HepG2 (cell line): ENCODE measurements around the gene FANCF. TPM values are rescaled to one million over a fixed set of nuclear protein-coding genes. Genes with fewer than 3 reads are reported as not detected.

ENCODE experiments used
- ATAC-seq: fragments of 200-7000 bp; cut with Tn5 transposase; 3 replicates; pipeline ENCODE4 v1.9.1; 2020; ENCODE audit warnings: mild to moderate bottlenecking, moderate library complexity
- BruUV-seq: library from RNA; stranded (reverse); fragments of 400-500 nt; replicated peaks from 2 replicates; lab custom pipeline; 2021; lab: Mats Ljungman, UMichigan
- CTCF ChIA-PET: fragments of 300-600 bp; formaldehyde crosslinking; extraction: SDS; loops from one replicate; lab custom pipeline; 2021; ENCODE audit warnings: low total read pairs, inconsistent platforms, low intra/inter-chr PET ratio; lab: Yijun Ruan, JAX
- POLR2A ChIA-PET: fragments of 350-600 bp; sonication (Branson Sonifier 250); formaldehyde crosslinking; loops from one replicate; lab custom pipeline; 2020; ENCODE audit warnings: antibody characterized with exemption, inconsistent platforms; lab: Yijun Ruan, JAX
- DNase-seq: peaks from one replicate; pipeline ENCODE4 v3.0.0-alpha.2; 2015; ENCODE audit warnings: low spot score
- FAIRE-seq: peaks from 3 replicates; lab custom pipeline; 2011; peaks lifted over from hg19 to GRCh38; lab: Jason Lieb, UNC
- H2AFZ ChIP-seq: one replicate; pipeline ENCODE4 v1.6.1; 2011; ENCODE audit warnings: low read length, inconsistent platforms
- H3K27ac ChIP-seq: fragments of 300-600 bp; 3 replicates; pipeline ENCODE4 v1.8.0; 2011; ENCODE audit warnings: mixed run types, mild to moderate bottlenecking, mixed read lengths, low read length, inconsistent platforms; ENCODE audit not compliant: insufficient read depth; ENCODE audit errors: extremely low read length
- H3K27me3 ChIP-seq, 2 experiments: fragments of 200-600 bp in 1 of 2; 2 replicates in 1 of 2; 3 replicates in 1 of 2; pipeline versions ENCODE4 v1.6.0 to v1.8.0; 2011; ENCODE audit warnings: low read length in 2 of 2, mild to moderate bottlenecking in 2 of 2, moderate library complexity in 2 of 2, inconsistent platforms in 1 of 2; ENCODE audit not compliant: insufficient read depth in 2 of 2, control insufficient read depth in 1 of 2
- H3K36me3 ChIP-seq, 2 experiments: fragments of 200-600 bp in 1 of 2; replicated peaks in 1 of 2; 2 replicates in 1 of 2; 3 replicates in 1 of 2; pipeline versions ENCODE4 v1.5.1 to v1.8.0; 2011; ENCODE audit warnings: low read length in 2 of 2, inconsistent platforms in 1 of 2; ENCODE audit not compliant: insufficient read depth in 2 of 2, control insufficient read depth in 1 of 2
- H3K4me1 ChIP-seq: 2 replicates; pipeline ENCODE4 v1.5.1; 2012; ENCODE audit warnings: low read length, inconsistent platforms; ENCODE audit not compliant: insufficient read depth
- H3K4me2 ChIP-seq: 2 replicates; pipeline ENCODE4 v1.6.0; 2011; ENCODE audit warnings: low read depth, low read length, inconsistent platforms
- H3K4me3 ChIP-seq, 3 experiments: fragments of 200-600 bp in 1 of 3; sonication (generic), shearing (Covaris generic) in 1 of 3; replicated peaks in 1 of 3; 2 replicates each; pipeline ENCODE4 v1.5.1; 2011 to 2016; ENCODE audit warnings: low read length in 3 of 3, inconsistent platforms in 2 of 3, low read depth in 2 of 3, mild to moderate bottlenecking in 2 of 3, control low read depth in 1 of 3, mixed read lengths in 1 of 3; ENCODE audit not compliant: insufficient read depth in 1 of 3
- H3K79me2 ChIP-seq: one replicate; pipeline ENCODE4 v1.6.1; 2011; ENCODE audit warnings: low read length, inconsistent platforms; ENCODE audit not compliant: insufficient read depth
- H3K9ac ChIP-seq: 2 replicates; pipeline ENCODE4 v1.6.0; 2011; ENCODE audit warnings: mild to moderate bottlenecking, low read depth, low read length, inconsistent platforms; ENCODE audit not compliant: insufficient read depth
- H3K9me3 ChIP-seq: 2 replicates; pipeline ENCODE4 v1.5.1; 2012; ENCODE audit warnings: mild to moderate bottlenecking, low read length
- H4K20me1 ChIP-seq: 2 replicates; pipeline ENCODE4 v1.6.0; 2011; ENCODE audit warnings: inconsistent platforms, mild to moderate bottlenecking, low read length, moderate library complexity; ENCODE audit not compliant: insufficient read depth
- DMAP1 ChIP-seq: IDR thresholded peaks from 2 replicates; pipeline ENCODE4 v1.6.1; 2016
- HOXA7 ChIP-seq: sonication (generic); formaldehyde crosslinking; IDR thresholded peaks from 2 replicates; pipeline ENCODE4 v1.8.1; 2022; ENCODE audit warnings: mild to moderate bottlenecking, missing genetic modification reagents, moderate library complexity
- ISL2 ChIP-seq: sonication (generic); formaldehyde crosslinking; IDR thresholded peaks from 2 replicates; pipeline ENCODE4 v1.5.0; 2020; ENCODE audit warnings: missing genetic modification reagents
- KDM5A ChIP-seq: fragments of 200-600 bp; sonication (generic); IDR thresholded peaks from 2 replicates; pipeline ENCODE4 v1.7.0; 2018; ENCODE audit warnings: antibody characterized with exemption, mild to moderate bottlenecking, low read length, borderline replicate concordance
- MZF1 ChIP-seq: sonication (generic); formaldehyde crosslinking; IDR thresholded peaks from 2 replicates; pipeline ENCODE4 v1.8.1; 2023; ENCODE audit warnings: mild to moderate bottlenecking, missing genetic modification reagents, borderline replicate concordance
- PITX1 ChIP-seq: sonication (generic); formaldehyde crosslinking; IDR thresholded peaks from 2 replicates; pipeline ENCODE4 v1.5.1; 2020; ENCODE audit warnings: mild to moderate bottlenecking, missing genetic modification reagents
- TFAP4 ChIP-seq: sonication (generic); IDR thresholded peaks from 2 replicates; pipeline ENCODE4 v1.6.1; 2016; ENCODE audit warnings: low read depth, borderline replicate concordance
- ZNF281 ChIP-seq: sonication (generic); formaldehyde crosslinking; IDR thresholded peaks from 2 replicates; pipeline ENCODE4 v1.4.0; 2020; ENCODE audit warnings: missing genetic modification reagents, borderline replicate concordance
- ZNF670 ChIP-seq: sonication (generic); formaldehyde crosslinking; IDR thresholded peaks from 2 replicates; pipeline ENCODE4 v1.8.0; 2022; ENCODE audit warnings: mild to moderate bottlenecking, missing genetic modification reagents, borderline replicate concordance
- ZNF772 ChIP-seq: sonication (generic); formaldehyde crosslinking; IDR thresholded peaks from 2 replicates; pipeline ENCODE4 v1.5.0; 2020; ENCODE audit warnings: mild to moderate bottlenecking, missing genetic modification reagents
- WGBS: methylation state at CpG from one replicate; pipeline ENCODE4 v1.1.6; 2017; ENCODE audit warnings: low lambda C conversion rate; 5-methylcytosine and 5-hydroxymethylcytosine counted together
- in situ Hi-C: cut with HindIII; loops from 2 replicates; pipeline ENCODE4 v1.10.0; 2017; ENCODE audit warnings: low pct_unique_long_range_greater_than_20kb; ENCODE audit not compliant: extremely low pct_ligation_motif_present
- intact Hi-C: fragments of 100-400 bp; cut with micrococcal nuclease; formaldehyde crosslinking; loops from one replicate; pipeline ENCODE4 v1.10.0; 2022; ENCODE audit not compliant: unreplicated experiment
- polyA plus RNA-seq, 8 experiments: library from polyadenylated mRNA; depleted of rRNA in 3 of 8; stranded (reverse) in 7 of 8; unstranded in 1 of 8; fragments of >200 nt; fragmentation: Illumina TruSeq in 4 of 8; extraction: Trizol in 4 of 8; gene quantifications; 2 replicates each; pipeline versions ENCODE4 v1.2.1 to v1.2.3, GENCODE V29; 2011 to 2016; ENCODE audit warnings: low read depth in 4 of 8, missing spikeins in 1 of 8, mixed read lengths in 1 of 8; ENCODE audit not compliant: insufficient read depth in 1 of 8
- total RNA-seq, 5 experiments: library from RNA; depleted of rRNA; stranded (reverse); fragments of >200 nt; fragmentation: Illumina TruSeq; extraction: Trizol; gene quantifications; 2 replicates each; pipeline ENCODE4 v1.2.3, GENCODE V29; 2016; ENCODE audit warnings: low read depth in 1 of 5
- TF ChIP-seq, protein P1 (sequence below): IDR thresholded peaks from 2 replicates; pipeline ENCODE4 v1.6.1; 2016; ENCODE audit warnings: low read depth
- TF ChIP-seq, protein P2 (sequence below): sonication (generic); formaldehyde crosslinking; IDR thresholded peaks from 2 replicates; pipeline ENCODE4 v1.4.0; 2020; ENCODE audit warnings: mild to moderate bottlenecking, low read depth, missing genetic modification reagents
- TF ChIP-seq, protein P3 (sequence below): sonication (generic); formaldehyde crosslinking; IDR thresholded peaks from 2 replicates; pipeline ENCODE4 v1.4.0; 2020; ENCODE audit warnings: mild to moderate bottlenecking, missing genetic modification reagents, borderline replicate concordance

Gene FANCF
- total and polyA plus RNA-seq, 2 of the 13 experiments (the other 11 are each of a cell fraction or from before 2014, with no cell fraction given) = 2.5 to 9.7 TPM

DNA sequence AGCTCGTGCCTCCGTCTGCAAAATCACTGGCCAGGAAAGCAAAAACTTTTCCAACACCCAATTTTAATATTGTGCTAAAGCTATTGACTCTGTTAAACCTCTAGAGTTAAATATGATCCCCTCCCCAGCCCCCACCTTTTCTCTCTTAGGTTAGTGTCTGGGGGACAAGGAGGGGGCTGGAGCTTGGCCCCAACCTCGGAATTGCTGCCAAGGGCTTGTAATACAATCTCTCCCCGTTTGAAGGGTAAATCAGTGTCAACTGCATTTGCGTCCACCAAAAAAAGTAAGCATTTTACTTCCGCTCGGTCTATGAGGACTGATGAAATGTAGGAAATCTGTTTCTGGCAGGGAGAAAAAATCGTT is 40.7 kb upstream of the FANCF start, which contains the start of gene GAS2:
GAS2 (plus strand) TSS at position 287 of the 363 bp plus-strand sequence. CDS start 8,259 bp downstream, outside the sequence.
- peak within 1 kb of the TSS; percentile 93 for H3K4me2 ChIP-seq
- peaks cover 53% of the 10 kb centered on the region for H3K4me1 ChIP-seq
- intact Hi-C loops = loop anchor here (1.0 to 2.0 kb wide), 3 partner anchors 31 to 64 kb away; partner anchors contain the start of gene FANCF
- no peak for DNase-seq
- peaks cover 36% of the 10 kb centered on the region for H3K79me2 ChIP-seq
- no peaks in the 10 kb centered on the region; a peak in 1 of 5 replicates for H3K27me3 ChIP-seq
- in situ Hi-C loops = loop anchor here (5.0 kb wide), 2 partner anchors 61 to 121 kb away; no protein-coding TSS in a partner anchor
- H2AFZ ChIP-seq = peak within 1 kb of the TSS; percentile 98
- no peak for FAIRE-seq
- peak within 1 kb of the TSS; percentile 76 for H3K9ac ChIP-seq
- H4K20me1 ChIP-seq = no peaks in the 10 kb centered on the region
- CTCF ChIA-PET = interaction anchor here (1.4 kb wide), 1 partner anchor 64 kb away, joined by 4 read pairs; no protein-coding TSS in a partner anchor
- H3K27ac ChIP-seq = peak within 1 kb of the TSS; percentile 87
- peak; percentile 35; the same call in 2 of the 3 replicates for ATAC-seq
- WGBS = 2% methylated on average over 8 of the region's 8 CpGs
- no peaks in the 10 kb centered on the region for H3K36me3 ChIP-seq
- POLR2A ChIA-PET = interaction anchor here (0.7 to 2.3 kb wide), 10 partner anchors 8 to 163 kb away, joined by 3 to 24 read pairs (median 7); partner anchors contain the start of genes FANCF and SVIP
- BruUV-seq = TSS peak; percentile 86
- H3K4me3 ChIP-seq = peak within 1 kb of the TSS; percentile 74 to 90 (median 86)
- H3K9me3 ChIP-seq = no peaks in the 10 kb centered on the region
- no peak for TF ChIP-seq ISL2 (CRISPR knock-in tag)
- TF ChIP-seq, protein P1, sequence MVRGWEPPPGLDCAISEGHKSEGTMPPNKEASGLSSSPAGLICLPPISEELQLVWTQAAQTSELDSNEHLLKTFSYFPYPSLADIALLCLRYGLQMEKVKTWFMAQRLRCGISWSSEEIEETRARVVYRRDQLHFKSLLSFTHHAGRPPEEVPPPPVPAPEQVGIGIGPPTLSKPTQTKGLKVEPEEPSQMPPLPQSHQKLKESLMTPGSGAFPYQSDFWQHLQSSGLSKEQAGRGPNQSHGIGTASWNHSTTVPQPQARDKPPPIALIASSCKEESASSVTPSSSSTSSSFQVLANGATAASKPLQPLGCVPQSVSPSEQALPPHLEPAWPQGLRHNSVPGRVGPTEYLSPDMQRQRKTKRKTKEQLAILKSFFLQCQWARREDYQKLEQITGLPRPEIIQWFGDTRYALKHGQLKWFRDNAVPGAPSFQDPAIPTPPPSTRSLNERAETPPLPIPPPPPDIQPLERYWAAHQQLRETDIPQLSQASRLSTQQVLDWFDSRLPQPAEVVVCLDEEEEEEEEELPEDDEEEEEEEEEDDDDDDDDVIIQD (CRISPR knock-in tag) = no peak
- TF ChIP-seq, protein P2, sequence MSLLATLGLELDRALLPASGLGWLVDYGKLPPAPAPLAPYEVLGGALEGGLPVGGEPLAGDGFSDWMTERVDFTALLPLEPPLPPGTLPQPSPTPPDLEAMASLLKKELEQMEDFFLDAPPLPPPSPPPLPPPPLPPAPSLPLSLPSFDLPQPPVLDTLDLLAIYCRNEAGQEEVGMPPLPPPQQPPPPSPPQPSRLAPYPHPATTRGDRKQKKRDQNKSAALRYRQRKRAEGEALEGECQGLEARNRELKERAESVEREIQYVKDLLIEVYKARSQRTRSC (CRISPR knock-in tag) = no peak
- no peak for TF ChIP-seq HOXA7 (CRISPR knock-in tag)
- no peak for TF ChIP-seq PITX1 (CRISPR knock-in tag)
- TF ChIP-seq MZF1 (CRISPR knock-in tag) = no peak
- TF ChIP-seq ZNF772 (CRISPR knock-in tag) = no peak
- no peak for TF ChIP-seq ZNF281 (CRISPR knock-in tag)
- TF ChIP-seq, protein P3, sequence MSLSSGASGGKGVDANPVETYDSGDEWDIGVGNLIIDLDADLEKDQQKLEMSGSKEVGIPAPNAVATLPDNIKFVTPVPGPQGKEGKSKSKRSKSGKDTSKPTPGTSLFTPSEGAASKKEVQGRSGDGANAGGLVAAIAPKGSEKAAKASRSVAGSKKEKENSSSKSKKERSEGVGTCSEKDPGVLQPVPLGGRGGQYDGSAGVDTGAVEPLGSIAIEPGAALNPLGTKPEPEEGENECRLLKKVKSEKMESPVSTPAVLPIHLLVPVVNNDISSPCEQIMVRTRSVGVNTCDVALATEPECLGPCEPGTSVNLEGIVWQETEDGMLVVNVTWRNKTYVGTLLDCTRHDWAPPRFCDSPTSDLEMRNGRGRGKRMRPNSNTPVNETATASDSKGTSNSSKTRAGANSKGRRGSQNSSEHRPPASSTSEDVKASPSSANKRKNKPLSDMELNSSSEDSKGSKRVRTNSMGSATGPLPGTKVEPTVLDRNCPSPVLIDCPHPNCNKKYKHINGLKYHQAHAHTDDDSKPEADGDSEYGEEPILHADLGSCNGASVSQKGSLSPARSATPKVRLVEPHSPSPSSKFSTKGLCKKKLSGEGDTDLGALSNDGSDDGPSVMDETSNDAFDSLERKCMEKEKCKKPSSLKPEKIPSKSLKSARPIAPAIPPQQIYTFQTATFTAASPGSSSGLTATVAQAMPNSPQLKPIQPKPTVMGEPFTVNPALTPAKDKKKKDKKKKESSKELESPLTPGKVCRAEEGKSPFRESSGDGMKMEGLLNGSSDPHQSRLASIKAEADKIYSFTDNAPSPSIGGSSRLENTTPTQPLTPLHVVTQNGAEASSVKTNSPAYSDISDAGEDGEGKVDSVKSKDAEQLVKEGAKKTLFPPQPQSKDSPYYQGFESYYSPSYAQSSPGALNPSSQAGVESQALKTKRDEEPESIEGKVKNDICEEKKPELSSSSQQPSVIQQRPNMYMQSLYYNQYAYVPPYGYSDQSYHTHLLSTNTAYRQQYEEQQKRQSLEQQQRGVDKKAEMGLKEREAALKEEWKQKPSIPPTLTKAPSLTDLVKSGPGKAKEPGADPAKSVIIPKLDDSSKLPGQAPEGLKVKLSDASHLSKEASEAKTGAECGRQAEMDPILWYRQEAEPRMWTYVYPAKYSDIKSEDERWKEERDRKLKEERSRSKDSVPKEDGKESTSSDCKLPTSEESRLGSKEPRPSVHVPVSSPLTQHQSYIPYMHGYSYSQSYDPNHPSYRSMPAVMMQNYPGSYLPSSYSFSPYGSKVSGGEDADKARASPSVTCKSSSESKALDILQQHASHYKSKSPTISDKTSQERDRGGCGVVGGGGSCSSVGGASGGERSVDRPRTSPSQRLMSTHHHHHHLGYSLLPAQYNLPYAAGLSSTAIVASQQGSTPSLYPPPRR (CRISPR knock-in tag) = no peak
- TF ChIP-seq TFAP4 = no peak
- no peak for TF ChIP-seq ZNF670 (CRISPR knock-in tag)
- TF ChIP-seq KDM5A = 0 out of 2 replicates have a peak, but pooled peaks have one; percentile 42
- TF ChIP-seq DMAP1 (CRISPR knock-in tag) = no peak
